OCI-LY1 (cell line): Measurements from ENCODE around the gene SLCO2A1.

Experiments used
- H2AFZ ChIP-seq: fragments of 200-600 bp; sonication (generic), shearing (Covaris generic); 2 replicates; pipeline ENCODE4 v1.6.0; 2014; ENCODE audit warnings: antibody characterized with exemption, mild to moderate bottlenecking, low read length
- H3F3A ChIP-seq: fragments of 200-600 bp; sonication (generic), shearing (Covaris generic); 2 replicates; pipeline ENCODE4 v1.6.0; 2014; ENCODE audit warnings: mild to moderate bottlenecking, antibody characterized with exemption, low read length, moderate library complexity; ENCODE audit not compliant: insufficient read depth
- H3K27ac ChIP-seq: fragments of 200-600 bp; sonication (generic); 2 replicates; pipeline ENCODE4 v1.5.1; 2014; ENCODE audit warnings: low read length, mixed run types, mild to moderate bottlenecking, low read depth; ENCODE audit not compliant: poor library complexity, severe bottlenecking
- H3K27me3 ChIP-seq: fragments of 200-600 bp; sonication (generic); 2 replicates; pipeline ENCODE4 v1.6.0; 2014; ENCODE audit warnings: antibody characterized with exemption, mild to moderate bottlenecking, low read length, moderate library complexity; ENCODE audit not compliant: insufficient read depth
- H3K36me3 ChIP-seq: fragments of 200-600 bp; sonication (generic); 2 replicates; pipeline ENCODE4 v1.6.1; 2014; ENCODE audit warnings: mild to moderate bottlenecking, antibody characterized with exemption, low read length, moderate library complexity, mixed read lengths; ENCODE audit not compliant: insufficient read depth
- H3K4me1 ChIP-seq: fragments of 200-600 bp; sonication (generic); 2 replicates; pipeline ENCODE4 v1.5.1; 2014; ENCODE audit warnings: mild to moderate bottlenecking, low read length, moderate library complexity; ENCODE audit not compliant: insufficient read depth, severe bottlenecking
- H3K4me2 ChIP-seq: fragments of 200-600 bp; sonication (generic), shearing (Covaris generic); 2 replicates; pipeline ENCODE4 v1.6.1; 2014; ENCODE audit warnings: low read length
- H3K4me3 ChIP-seq: fragments of 200-600 bp; sonication (generic); 2 replicates; pipeline ENCODE4 v1.5.1; 2014; ENCODE audit warnings: low read length, low read depth, mild to moderate bottlenecking, mixed read lengths; ENCODE audit not compliant: poor library complexity, severe bottlenecking
- H3K79me2 ChIP-seq: fragments of 200-600 bp; shearing (Covaris generic); 2 replicates; pipeline ENCODE4 v1.6.1; 2016; ENCODE audit warnings: mixed run types, low read length, mixed read lengths; ENCODE audit not compliant: insufficient read depth
- H3K9ac ChIP-seq: fragments of 200-600 bp; sonication (generic), shearing (Covaris generic); 2 replicates; pipeline ENCODE4 v1.6.1; 2014; ENCODE audit warnings: mild to moderate bottlenecking, low read length, mixed read lengths
- H3K9me2 ChIP-seq: fragments of 200-600 bp; sonication (generic), shearing (Covaris generic); 2 replicates; pipeline ENCODE4 v1.6.1; 2014; ENCODE audit warnings: low read depth, mild to moderate bottlenecking, low read length, mixed read lengths
- H3K9me3 ChIP-seq: fragments of 200-600 bp; shearing (Covaris generic); 2 replicates; pipeline ENCODE4 v1.6.1; 2014; ENCODE audit warnings: low read length, mixed read lengths
- H4K20me1 ChIP-seq: fragments of 200-600 bp; sonication (generic), shearing (Covaris generic); 2 replicates; pipeline ENCODE4 v1.6.0; 2016; ENCODE audit warnings: mild to moderate bottlenecking, low read length; ENCODE audit not compliant: insufficient read depth
- CTCF ChIP-seq: fragments of 200-600 bp; sonication (generic), shearing (Covaris generic); IDR thresholded peaks from 2 replicates; pipeline ENCODE4 v1.5.1; 2017; ENCODE audit warnings: mild to moderate bottlenecking, antibody characterized with exemption, low read length, moderate library complexity, mixed read lengths
- EZH2 ChIP-seq: fragments of 200-600 bp; sonication (generic), shearing (Covaris generic); IDR thresholded peaks from 2 replicates; pipeline ENCODE4 v1.8.0; 2017; ENCODE audit warnings: borderline replicate concordance, mixed run types, mild to moderate bottlenecking, antibody characterized with exemption, low read length, moderate library complexity, mixed read lengths

The SLCO2A1 gene

GRCh38 chr3:133891662-133892378 is 137.9 kb downstream of the SLCO2A1 start:
- H3K27me3 ChIP-seq: peaks cover 7% of the 10 kb centered on the region; the same call in 1 of the 2 replicates
- H3K79me2 ChIP-seq: no peaks in the 10 kb centered on the region
- H3K9me2 ChIP-seq: no peaks in the 10 kb centered on the region
- no peak overlapping the region for H2AFZ ChIP-seq
- no peaks in the 10 kb centered on the region for H4K20me1 ChIP-seq
- H3F3A ChIP-seq: no peaks in the 10 kb centered on the region
- H3K36me3 ChIP-seq: no peaks in the 10 kb centered on the region
- H3K4me3 ChIP-seq: no peak overlapping the region
- TF ChIP-seq CTCF: no peak
- no peak overlapping the region for H3K4me2 ChIP-seq
- H3K27ac ChIP-seq: no peak overlapping the region
- H3K9ac ChIP-seq: no peak overlapping the region
- no peaks in the 10 kb centered on the region for H3K9me3 ChIP-seq
- H3K4me1 ChIP-seq: no peaks in the 10 kb centered on the region

GRCh38 chr3:133890972-133891644 is 138.6 kb downstream of the SLCO2A1 start:
- Histone ChIP-seq H3K27me3 (peaks cover 7% of the 10 kb centered on the region; the same call in 1 of the 2 replicates), H3F3A (no peaks in the 10 kb centered on the region), H3K9ac (no peak overlapping the region), H3K4me1 (no peaks in the 10 kb centered on the region), H3K79me2 (no peaks in the 10 kb centered on the region), H4K20me1 (no peaks in the 10 kb centered on the region), H3K27ac (no peak overlapping the region), H3K4me3 (no peak overlapping the region), H3K9me2 (no peaks in the 10 kb centered on the region), H3K36me3 (no peaks in the 10 kb centered on the region), H3K9me3 (no peaks in the 10 kb centered on the region), H2AFZ (no peak overlapping the region), H3K4me2 (no peak overlapping the region)
- TF ChIP-seq EZH2 (no peak), CTCF (no peak)

GRCh38 chr3:133890037-133890436 is 139.7 kb downstream of the SLCO2A1 start:
- no peak for TF ChIP-seq CTCF
- TF ChIP-seq EZH2: no peak
- Histone ChIP-seq H3K4me1 (no peaks in the 10 kb centered on the region), H3K36me3 (no peaks in the 10 kb centered on the region)

More at GRCh38 chr3:133890037-133890436, 139.7 kb downstream of the SLCO2A1 start:
- Histone ChIP-seq H3K27ac (no peak overlapping the region), H3K9ac (no peak overlapping the region), H2AFZ (no peak overlapping the region), H4K20me1 (no peaks in the 10 kb centered on the region), H3K4me2 (no peak overlapping the region), H3K9me2 (no peaks in the 10 kb centered on the region), H3K4me3 (no peak overlapping the region), H3K27me3 (peaks cover 7% of the 10 kb centered on the region; the same call in 1 of the 2 replicates), H3K79me2 (no peaks in the 10 kb centered on the region), H3K9me3 (no peaks in the 10 kb centered on the region), H3F3A (no peaks in the 10 kb centered on the region)
